SK-N-SH treated with all-trans-retinoic acid at 6 μM for 48 hours (cell line): ENCODE results near the gene SERTAD3.

Source experiments
- ATAC-seq: fragments of 200-7000 bp; cut with Tn5 transposase; 3 replicates; pipeline ENCODE4 v1.9.1; 2020; ENCODE audit warnings: mild to moderate bottlenecking, moderate library complexity
- ARNTL ChIP-seq: fragments of 450-650 bp; formaldehyde crosslinking; IDR thresholded peaks from 2 replicates; pipeline ENCODE4 v1.5.0; 2020; ENCODE audit warnings: low read depth, mild to moderate bottlenecking, moderate library complexity, borderline replicate concordance
- BACH2 ChIP-seq: fragments of 250-450 bp; sonication (Bioruptor Pico); IDR thresholded peaks from 2 replicates; pipeline ENCODE4 v1.9.0; 2021; ENCODE audit warnings: mild to moderate bottlenecking, borderline replicate concordance
- CSDC2 ChIP-seq: fragments of 250-450 bp; sonication (Bioruptor Pico); IDR thresholded peaks from 2 replicates; pipeline ENCODE4 v1.5.0; 2020; ENCODE audit warnings: mild to moderate bottlenecking, moderate library complexity
- ESRRG ChIP-seq: fragments of 250-450 bp; sonication (Bioruptor Pico); IDR thresholded peaks from 2 replicates; pipeline ENCODE4 v1.6.1; 2021; ENCODE audit warnings: mild to moderate bottlenecking
- GLIS3 ChIP-seq: fragments of 250-450 bp; sonication (Bioruptor Pico); IDR thresholded peaks from 2 replicates; pipeline ENCODE4 v1.5.0; 2020; ENCODE audit warnings: mild to moderate bottlenecking, moderate library complexity
- ISL1 ChIP-seq: fragments of 250-450 bp; sonication (Bioruptor Pico); IDR thresholded peaks from 2 replicates; pipeline ENCODE4 v2.1.2; 2022; ENCODE audit warnings: mild to moderate bottlenecking, moderate library complexity
- OSR1 ChIP-seq: fragments of 250-450 bp; sonication (Bioruptor Pico); IDR thresholded peaks from 2 replicates; pipeline ENCODE4 v1.8.0; 2022; ENCODE audit warnings: moderate library complexity, mild to moderate bottlenecking, inconsistent platforms
- PPARA ChIP-seq: fragments of 250-450 bp; sonication (Bioruptor Pico); IDR thresholded peaks from 2 replicates; pipeline ENCODE4 v1.5.0; 2020; ENCODE audit warnings: mild to moderate bottlenecking, borderline replicate concordance
- RARB ChIP-seq: fragments of 250-450 bp; sonication (Bioruptor Pico); IDR thresholded peaks from 2 replicates; pipeline ENCODE4 v1.8.0; 2021; ENCODE audit warnings: mild to moderate bottlenecking, moderate library complexity
- SNAI2 ChIP-seq: fragments of 250-450 bp; sonication (Bioruptor Pico); IDR thresholded peaks from 2 replicates; pipeline ENCODE4 v1.5.0; 2020; ENCODE audit warnings: mild to moderate bottlenecking, moderate library complexity
- TCF4 ChIP-seq: fragments of 250-450 bp; sonication (Bioruptor Pico); IDR thresholded peaks from 2 replicates; pipeline ENCODE4 v1.8.0; 2021; ENCODE audit warnings: mild to moderate bottlenecking, moderate library complexity, borderline replicate concordance
- TOX ChIP-seq: fragments of 250-450 bp; sonication (Bioruptor Pico); IDR thresholded peaks from 2 replicates; pipeline ENCODE4 v1.8.0; 2021; ENCODE audit warnings: mild to moderate bottlenecking, moderate library complexity, borderline replicate concordance
- ZC3H10 ChIP-seq: fragments of 250-450 bp; sonication (Bioruptor Pico); IDR thresholded peaks from 2 replicates; pipeline ENCODE4 v1.5.1; 2021; ENCODE audit warnings: mild to moderate bottlenecking, moderate library complexity
- ZFP3 ChIP-seq: fragments of 250-450 bp; sonication (Bioruptor Pico); IDR thresholded peaks from 2 replicates; pipeline ENCODE4 v1.5.0; 2020; ENCODE audit warnings: mild to moderate bottlenecking, moderate library complexity
- ZFP30 ChIP-seq: fragments of 450-650 bp; formaldehyde crosslinking; IDR thresholded peaks from 2 replicates; pipeline ENCODE4 v1.5.0; 2022; ENCODE audit warnings: mild to moderate bottlenecking, moderate library complexity
- ZNF565 ChIP-seq: fragments of 450-650 bp; formaldehyde crosslinking; conservative IDR thresholded peaks from 2 replicates; pipeline ENCODE4 v1.5.0; 2020; ENCODE audit warnings: low read depth, mild to moderate bottlenecking, moderate library complexity
- ZNF70 ChIP-seq: fragments of 450-650 bp; formaldehyde crosslinking; IDR thresholded peaks from 2 replicates; pipeline ENCODE4 v1.5.0; 2020; ENCODE audit warnings: mild to moderate bottlenecking, moderate library complexity
- ZNF8 ChIP-seq: fragments of 450-650 bp; formaldehyde crosslinking; IDR thresholded peaks from 2 replicates; pipeline ENCODE4 v1.5.0; 2020; ENCODE audit warnings: mild to moderate bottlenecking, moderate library complexity
- TF ChIP-seq, protein P1 (sequence below): fragments of 250-450 bp; sonication (Bioruptor Pico); IDR thresholded peaks from 2 replicates; pipeline ENCODE4 v1.5.0; 2020; ENCODE audit warnings: mild to moderate bottlenecking, moderate library complexity
- TF ChIP-seq, protein P2 (sequence below): fragments of 250-450 bp; sonication (Bioruptor Pico); IDR thresholded peaks from 2 replicates; pipeline ENCODE4 v1.8.0; 2020; ENCODE audit warnings: mild to moderate bottlenecking, moderate library complexity, borderline replicate concordance
- TF ChIP-seq, protein P3 (sequence below): fragments of 250-450 bp; sonication (Bioruptor Pico); IDR thresholded peaks from 2 replicates; pipeline ENCODE4 v1.5.1; 2020; ENCODE audit warnings: low read depth, mild to moderate bottlenecking, moderate library complexity
- TF ChIP-seq, protein P4 (sequence below): fragments of 250-450 bp; sonication (Bioruptor Pico); IDR thresholded peaks from 2 replicates; pipeline ENCODE4 v1.5.1; 2021; ENCODE audit warnings: mild to moderate bottlenecking, moderate library complexity

Gene SERTAD3

DNA sequence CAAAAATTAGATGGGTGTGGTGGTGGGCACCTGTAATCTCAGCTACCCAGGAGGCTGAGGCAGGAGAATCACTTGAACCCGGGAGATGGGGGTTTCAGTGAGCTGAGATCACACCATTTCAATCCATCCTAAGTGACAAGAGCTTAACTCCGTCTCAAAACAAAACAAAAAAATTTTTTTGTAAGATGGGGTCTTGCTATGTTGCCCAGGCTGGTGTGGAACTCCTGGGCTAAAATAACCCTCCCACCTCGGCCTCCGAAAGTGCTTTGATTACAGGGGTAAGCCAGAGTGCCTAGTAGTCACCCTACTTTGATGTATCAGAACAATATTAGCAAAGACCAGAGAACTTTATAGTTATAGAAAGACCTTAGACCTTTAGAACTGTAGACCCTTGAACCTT is 30.6 kb upstream of the SERTAD3 start:
- TF ChIP-seq ZNF70 (CRISPR knock-in tag) (no peak), ZNF565 (CRISPR knock-in tag) (no peak), BACH2 (CRISPR knock-in tag) (no peak), ESRRG (CRISPR knock-in tag) (no peak), ZFP3 (CRISPR knock-in tag) (no peak), TCF4 (CRISPR knock-in tag) (no peak), GLIS3 (CRISPR knock-in tag) (no peak), ZNF8 (CRISPR knock-in tag) (no peak), RARB (CRISPR knock-in tag) (no peak), PPARA (CRISPR knock-in tag) (no peak), ZC3H10 (CRISPR knock-in tag) (no peak), ARNTL (CRISPR knock-in tag) (no peak), ZFP30 (CRISPR knock-in tag) (no peak), CSDC2 (CRISPR knock-in tag) (no peak), TOX (CRISPR knock-in tag) (no peak)
- TF ChIP-seq, protein P1, sequence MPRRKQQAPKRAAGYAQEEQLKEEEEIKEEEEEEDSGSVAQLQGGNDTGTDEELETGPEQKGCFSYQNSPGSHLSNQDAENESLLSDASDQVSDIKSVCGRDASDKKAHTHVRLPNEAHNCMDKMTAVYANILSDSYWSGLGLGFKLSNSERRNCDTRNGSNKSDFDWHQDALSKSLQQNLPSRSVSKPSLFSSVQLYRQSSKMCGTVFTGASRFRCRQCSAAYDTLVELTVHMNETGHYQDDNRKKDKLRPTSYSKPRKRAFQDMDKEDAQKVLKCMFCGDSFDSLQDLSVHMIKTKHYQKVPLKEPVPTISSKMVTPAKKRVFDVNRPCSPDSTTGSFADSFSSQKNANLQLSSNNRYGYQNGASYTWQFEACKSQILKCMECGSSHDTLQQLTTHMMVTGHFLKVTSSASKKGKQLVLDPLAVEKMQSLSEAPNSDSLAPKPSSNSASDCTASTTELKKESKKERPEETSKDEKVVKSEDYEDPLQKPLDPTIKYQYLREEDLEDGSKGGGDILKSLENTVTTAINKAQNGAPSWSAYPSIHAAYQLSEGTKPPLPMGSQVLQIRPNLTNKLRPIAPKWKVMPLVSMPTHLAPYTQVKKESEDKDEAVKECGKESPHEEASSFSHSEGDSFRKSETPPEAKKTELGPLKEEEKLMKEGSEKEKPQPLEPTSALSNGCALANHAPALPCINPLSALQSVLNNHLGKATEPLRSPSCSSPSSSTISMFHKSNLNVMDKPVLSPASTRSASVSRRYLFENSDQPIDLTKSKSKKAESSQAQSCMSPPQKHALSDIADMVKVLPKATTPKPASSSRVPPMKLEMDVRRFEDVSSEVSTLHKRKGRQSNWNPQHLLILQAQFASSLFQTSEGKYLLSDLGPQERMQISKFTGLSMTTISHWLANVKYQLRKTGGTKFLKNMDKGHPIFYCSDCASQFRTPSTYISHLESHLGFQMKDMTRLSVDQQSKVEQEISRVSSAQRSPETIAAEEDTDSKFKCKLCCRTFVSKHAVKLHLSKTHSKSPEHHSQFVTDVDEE (CRISPR knock-in tag) = no peak
- TF ChIP-seq, protein P2, sequence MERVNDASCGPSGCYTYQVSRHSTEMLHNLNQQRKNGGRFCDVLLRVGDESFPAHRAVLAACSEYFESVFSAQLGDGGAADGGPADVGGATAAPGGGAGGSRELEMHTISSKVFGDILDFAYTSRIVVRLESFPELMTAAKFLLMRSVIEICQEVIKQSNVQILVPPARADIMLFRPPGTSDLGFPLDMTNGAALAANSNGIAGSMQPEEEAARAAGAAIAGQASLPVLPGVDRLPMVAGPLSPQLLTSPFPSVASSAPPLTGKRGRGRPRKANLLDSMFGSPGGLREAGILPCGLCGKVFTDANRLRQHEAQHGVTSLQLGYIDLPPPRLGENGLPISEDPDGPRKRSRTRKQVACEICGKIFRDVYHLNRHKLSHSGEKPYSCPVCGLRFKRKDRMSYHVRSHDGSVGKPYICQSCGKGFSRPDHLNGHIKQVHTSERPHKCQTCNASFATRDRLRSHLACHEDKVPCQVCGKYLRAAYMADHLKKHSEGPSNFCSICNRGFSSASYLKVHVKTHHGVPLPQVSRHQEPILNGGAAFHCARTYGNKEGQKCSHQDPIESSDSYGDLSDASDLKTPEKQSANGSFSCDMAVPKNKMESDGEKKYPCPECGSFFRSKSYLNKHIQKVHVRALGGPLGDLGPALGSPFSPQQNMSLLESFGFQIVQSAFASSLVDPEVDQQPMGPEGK (CRISPR knock-in tag) = no peak
- TF ChIP-seq, all 23 proteins: peak for 0
- ATAC-seq = no peak

DNA sequence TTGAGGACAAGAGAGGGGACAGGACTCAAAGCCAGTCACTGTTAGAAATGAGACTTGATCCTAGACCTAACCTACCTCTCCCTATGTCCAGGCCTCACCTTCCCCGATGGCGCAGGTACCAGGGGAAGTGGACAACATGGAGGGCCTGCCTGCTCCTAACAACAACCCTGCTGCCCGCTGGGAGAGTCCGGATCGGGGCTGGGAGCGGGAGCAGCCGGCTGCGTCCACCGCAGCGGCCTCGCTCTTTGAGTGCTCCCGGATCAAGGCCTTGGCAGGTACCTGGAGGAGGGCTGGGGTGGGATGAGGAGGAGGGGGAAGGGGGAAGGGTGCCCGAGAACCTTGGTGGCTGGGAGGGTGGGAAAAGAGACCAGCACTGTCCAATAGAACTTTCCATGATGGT is 28.4 kb upstream of the SERTAD3 start:
- ATAC-seq = no peak
- TF ChIP-seq ZC3H10 (CRISPR knock-in tag) (no peak), BACH2 (CRISPR knock-in tag) (no peak), ZNF70 (CRISPR knock-in tag) (no peak), OSR1 (no peak), ISL1 (CRISPR knock-in tag) (no peak), CSDC2 (CRISPR knock-in tag) (no peak), ARNTL (CRISPR knock-in tag) (no peak), PPARA (CRISPR knock-in tag) (no peak), SNAI2 (CRISPR knock-in tag) (no peak), ZFP30 (CRISPR knock-in tag) (no peak)
- TF ChIP-seq, protein P3, sequence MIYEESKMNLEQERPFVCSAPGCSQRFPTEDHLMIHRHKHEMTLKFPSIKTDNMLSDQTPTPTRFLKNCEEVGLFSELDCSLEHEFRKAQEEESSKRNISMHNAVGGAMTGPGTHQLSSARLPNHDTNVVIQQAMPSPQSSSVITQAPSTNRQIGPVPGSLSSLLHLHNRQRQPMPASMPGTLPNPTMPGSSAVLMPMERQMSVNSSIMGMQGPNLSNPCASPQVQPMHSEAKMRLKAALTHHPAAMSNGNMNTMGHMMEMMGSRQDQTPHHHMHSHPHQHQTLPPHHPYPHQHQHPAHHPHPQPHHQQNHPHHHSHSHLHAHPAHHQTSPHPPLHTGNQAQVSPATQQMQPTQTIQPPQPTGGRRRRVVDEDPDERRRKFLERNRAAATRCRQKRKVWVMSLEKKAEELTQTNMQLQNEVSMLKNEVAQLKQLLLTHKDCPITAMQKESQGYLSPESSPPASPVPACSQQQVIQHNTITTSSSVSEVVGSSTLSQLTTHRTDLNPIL (CRISPR knock-in tag) = no peak
- TF ChIP-seq, protein P4, sequence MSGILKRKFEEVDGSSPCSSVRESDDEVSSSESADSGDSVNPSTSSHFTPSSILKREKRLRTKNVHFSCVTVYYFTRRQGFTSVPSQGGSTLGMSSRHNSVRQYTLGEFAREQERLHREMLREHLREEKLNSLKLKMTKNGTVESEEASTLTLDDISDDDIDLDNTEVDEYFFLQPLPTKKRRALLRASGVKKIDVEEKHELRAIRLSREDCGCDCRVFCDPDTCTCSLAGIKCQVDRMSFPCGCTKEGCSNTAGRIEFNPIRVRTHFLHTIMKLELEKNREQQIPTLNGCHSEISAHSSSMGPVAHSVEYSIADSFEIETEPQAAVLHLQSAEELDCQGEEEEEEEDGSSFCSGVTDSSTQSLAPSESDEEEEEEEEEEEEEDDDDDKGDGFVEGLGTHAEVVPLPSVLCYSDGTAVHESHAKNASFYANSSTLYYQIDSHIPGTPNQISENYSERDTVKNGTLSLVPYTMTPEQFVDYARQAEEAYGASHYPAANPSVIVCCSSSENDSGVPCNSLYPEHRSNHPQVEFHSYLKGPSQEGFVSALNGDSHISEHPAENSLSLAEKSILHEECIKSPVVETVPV (CRISPR knock-in tag) = no peak
- TF ChIP-seq, protein P2 (CRISPR knock-in tag) = no peak
